22Rv1 (cell line): Measurements from ENCODE around the gene TPGS2.

ENCODE experiments used
- ZFX ChIP-seq: fragments of 450-650 bp; IDR thresholded peaks from 2 replicates; pipeline ENCODE4 v1.6.1; 2017; ENCODE audit warnings: antibody characterized with exemption, borderline replicate concordance
- TF ChIP-seq, protein P1 (sequence below): fragments of 450-650 bp; IDR thresholded peaks from 2 replicates; pipeline ENCODE4 v1.5.1; 2017; ENCODE audit warnings: mild to moderate bottlenecking

GRCh38 chr18:36871801-36872200, 43.0 kb upstream of the TPGS2 start:
- TF ChIP-seq, protein P1, sequence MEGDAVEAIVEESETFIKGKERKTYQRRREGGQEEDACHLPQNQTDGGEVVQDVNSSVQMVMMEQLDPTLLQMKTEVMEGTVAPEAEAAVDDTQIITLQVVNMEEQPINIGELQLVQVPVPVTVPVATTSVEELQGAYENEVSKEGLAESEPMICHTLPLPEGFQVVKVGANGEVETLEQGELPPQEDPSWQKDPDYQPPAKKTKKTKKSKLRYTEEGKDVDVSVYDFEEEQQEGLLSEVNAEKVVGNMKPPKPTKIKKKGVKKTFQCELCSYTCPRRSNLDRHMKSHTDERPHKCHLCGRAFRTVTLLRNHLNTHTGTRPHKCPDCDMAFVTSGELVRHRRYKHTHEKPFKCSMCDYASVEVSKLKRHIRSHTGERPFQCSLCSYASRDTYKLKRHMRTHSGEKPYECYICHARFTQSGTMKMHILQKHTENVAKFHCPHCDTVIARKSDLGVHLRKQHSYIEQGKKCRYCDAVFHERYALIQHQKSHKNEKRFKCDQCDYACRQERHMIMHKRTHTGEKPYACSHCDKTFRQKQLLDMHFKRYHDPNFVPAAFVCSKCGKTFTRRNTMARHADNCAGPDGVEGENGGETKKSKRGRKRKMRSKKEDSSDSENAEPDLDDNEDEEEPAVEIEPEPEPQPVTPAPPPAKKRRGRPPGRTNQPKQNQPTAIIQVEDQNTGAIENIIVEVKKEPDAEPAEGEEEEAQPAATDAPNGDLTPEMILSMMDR = no peak
- no peak for TF ChIP-seq ZFX
